Erythroblast (primary cell): Measurements from ENCODE around the gene PRKAR2B.

Experiments used
- DNase-seq, 2 experiments: peaks; one replicate each; lab custom pipeline; 2025; lab: John Stamatoyannopoulos, UW
- GATA1 ChIP-seq: IDR thresholded peaks from 2 replicates; pipeline ENCODE4 v1.6.1; 2011; ENCODE audit warnings: low read depth, mild to moderate bottlenecking, control low read depth, low read length, moderate library complexity
- POLR2A ChIP-seq: IDR thresholded peaks from 2 replicates; pipeline ENCODE4 v1.6.1; 2011; ENCODE audit warnings: mild to moderate bottlenecking, low read length

PRKAR2B gene

GRCh38 chr7:107167483-107168232 lies 123.2 kb downstream of the PRKAR2B start:
- peak; percentile 80 to 88 for DNase-seq
- peak; percentile 35 for TF ChIP-seq POLR2A
- no peak for TF ChIP-seq GATA1

DNA sequence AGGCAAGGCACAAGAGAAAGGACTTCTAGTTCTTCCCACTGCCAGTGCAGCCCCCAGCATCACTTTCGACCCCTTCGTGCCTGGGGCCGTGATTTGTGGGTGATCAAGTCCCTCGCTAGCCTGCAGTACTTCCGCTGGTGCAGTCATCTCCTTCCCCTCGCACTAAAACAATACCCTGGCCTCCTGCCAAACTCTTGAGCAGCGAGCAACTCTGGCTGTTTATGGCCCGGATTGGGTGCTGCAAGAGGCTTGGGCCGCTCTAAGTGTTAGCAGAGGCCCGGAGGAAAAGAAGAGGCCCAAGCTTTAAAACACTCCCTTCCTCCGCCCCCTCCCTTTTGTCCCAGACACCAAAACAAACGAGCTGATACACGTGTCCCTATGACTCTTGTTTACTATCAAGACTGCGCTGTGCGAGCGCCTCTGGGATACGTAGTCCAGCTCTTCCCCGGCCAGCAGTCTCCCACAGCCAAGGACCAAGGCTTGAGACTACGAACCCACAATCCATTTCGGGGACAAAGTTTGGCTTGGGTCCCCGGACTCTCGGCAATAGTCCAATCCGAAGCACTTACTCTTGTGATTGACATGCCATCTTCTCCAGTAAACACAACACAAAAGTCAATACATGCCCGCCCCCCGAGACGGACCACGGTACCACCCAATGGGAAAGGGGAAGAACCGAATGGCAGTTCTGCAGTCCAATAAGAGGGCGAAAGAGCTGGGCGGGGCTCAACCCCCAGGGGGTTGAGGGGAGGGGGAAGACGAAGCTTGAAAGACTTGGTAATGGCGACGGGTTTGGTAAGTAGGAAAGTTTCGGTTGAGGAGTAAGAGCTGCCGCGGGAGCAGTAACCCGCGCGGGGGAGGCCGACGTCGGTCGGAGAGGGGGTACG lies 124.0 kb downstream of the PRKAR2B start, which contains the start of gene HBP1:
HBP1 (plus strand) TSS at position 771 of the 887 bp plus-strand sequence. CDS start 10,891 bp downstream, outside the sequence.
- TF ChIP-seq POLR2A = peak; percentile 57
- TF ChIP-seq GATA1 = no peak
- DNase-seq = peak; percentile 100

- DNase-seq = peak; percentile 97 to 98
- peak; percentile 73 for TF ChIP-seq POLR2A
- no peak for TF ChIP-seq GATA1
Measured at GRCh38 chr7:107169120-107170050, 124.9 kb downstream of the PRKAR2B start.

- TF ChIP-seq POLR2A (peak; percentile 44), GATA1 (no peak)
- DNase-seq = peak; percentile 40 to 62
Measured at GRCh38 chr7:107170051-107170915, 125.8 kb downstream of the PRKAR2B start.

DNA sequence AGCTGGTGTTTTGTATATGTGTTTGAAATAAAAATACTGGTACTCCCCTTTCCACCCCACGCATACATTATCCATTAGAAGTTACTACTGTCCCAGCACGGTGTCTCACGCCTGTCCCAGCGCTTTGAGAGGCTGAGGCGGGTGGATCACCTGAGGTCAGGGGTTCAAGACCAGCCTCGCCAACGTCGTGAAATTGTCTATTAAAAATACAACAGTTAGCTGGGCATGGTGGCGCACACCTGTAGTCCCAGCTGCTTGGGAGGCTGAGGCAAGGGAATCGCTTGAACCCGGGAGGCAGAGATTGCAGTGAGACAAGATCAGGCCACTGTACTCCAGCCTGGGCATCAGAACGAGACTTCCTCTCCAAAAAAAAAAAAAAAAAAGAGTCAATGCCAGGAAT lies 127.0 kb downstream of the PRKAR2B start:
- TF ChIP-seq GATA1 (no peak), POLR2A (no peak)
- DNase-seq = no peak

- peak in 1 of 2 experiments; percentile 34 for DNase-seq
Measured at GRCh38 chr7:107172276-107173032, 127.9 kb downstream of the PRKAR2B start.

DNA sequence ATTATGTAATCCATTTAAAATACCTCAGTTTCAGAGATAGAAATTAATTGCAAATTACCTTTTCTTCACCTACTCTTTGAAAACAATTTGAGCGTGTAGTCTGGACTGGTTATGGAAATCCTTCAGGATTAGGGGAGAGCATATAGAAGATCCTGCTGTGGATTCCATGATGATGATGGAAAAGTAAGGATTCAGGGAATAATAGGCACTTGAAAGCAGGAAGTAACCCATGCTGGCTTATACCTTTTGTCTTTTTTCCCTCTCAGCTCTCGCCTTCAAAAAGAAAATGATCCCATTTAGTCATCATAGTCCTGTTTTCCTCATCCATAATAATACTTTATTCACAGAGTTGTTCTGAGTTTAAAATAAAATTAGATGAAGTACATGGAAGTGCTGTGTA lies 128.7 kb downstream of the PRKAR2B start:
- no peak for DNase-seq
- TF ChIP-seq GATA1 = no peak
- TF ChIP-seq POLR2A = no peak

More at GRCh38 chr7:107172276-107173032, 127.9 kb downstream of the PRKAR2B start:
- TF ChIP-seq POLR2A = no peak
- TF ChIP-seq GATA1 = no peak

DNA sequence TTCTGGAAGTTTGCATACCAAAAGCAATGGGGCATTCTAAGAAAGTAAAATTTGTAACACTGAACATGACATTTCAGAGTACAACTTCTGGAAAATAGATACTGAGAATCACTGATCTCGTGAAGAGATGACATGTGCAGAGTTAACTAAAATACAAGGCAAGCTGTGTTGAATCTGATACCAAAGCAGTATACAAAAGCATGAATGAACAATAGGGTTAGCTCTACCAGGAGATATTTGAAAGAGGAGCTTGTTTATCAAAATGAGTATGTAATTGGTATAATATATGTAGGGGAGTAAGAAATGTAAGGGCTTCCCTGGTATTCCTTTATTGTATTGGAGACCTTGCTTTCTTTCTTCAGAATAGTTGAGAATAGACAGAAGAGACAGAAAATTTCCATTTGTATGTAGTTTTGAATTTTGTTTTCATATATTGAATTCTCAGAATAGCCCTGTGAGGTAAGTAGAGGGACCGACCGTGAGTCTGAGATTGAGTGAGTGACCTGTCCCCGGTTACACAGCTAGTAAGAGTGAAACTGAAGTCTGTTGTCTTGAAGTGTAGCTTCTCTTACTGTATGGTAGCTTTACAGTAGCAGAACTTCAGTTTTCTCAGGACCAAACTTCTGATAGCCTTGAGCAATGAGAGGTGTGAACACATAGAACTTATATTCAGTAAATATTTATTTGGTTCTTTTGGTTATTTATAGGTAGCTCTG lies 129.3 kb downstream of the PRKAR2B start:
- no peak for DNase-seq
- TF ChIP-seq POLR2A (no peak), GATA1 (no peak)

DNA sequence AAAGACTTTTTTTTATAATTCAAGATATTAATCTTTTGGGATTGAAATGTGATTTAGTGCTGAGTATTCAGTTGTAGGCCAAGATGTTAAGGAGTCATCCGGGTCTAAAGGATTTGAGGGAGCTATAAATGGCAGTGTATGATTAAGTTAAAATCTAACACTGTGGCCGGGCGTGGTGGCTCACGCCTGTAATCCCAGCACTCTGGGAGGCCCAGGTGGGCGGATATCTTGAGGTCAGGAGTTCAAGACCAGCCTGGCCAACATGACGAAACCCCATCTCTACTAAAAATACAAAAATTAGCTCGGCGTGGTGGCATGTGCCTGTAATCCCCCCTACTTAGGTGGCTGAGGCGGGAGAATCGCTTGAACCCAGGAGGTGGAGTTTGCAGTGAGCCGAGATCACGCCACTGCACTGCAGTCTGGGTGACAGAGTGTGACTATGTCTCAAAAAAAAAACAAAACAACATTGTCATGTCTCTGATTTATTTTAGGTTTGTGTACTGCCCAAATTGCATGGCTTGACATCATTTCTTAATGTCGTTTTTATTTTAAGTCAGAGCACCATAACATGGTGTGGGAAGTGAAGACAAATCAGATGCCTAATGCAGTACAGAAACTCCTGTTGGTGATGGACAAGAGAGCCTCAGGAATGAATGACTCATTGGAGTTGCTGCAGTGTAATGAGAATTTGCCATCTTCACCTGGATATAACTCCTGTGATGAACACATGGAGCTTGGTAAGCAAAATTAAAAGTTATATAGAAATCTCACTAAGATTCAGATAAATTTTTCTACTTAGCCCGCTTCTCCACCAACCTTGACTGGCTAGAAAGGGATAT lies 135.0 kb downstream of the PRKAR2B start:
- no peak for DNase-seq
- TF ChIP-seq POLR2A = no peak
- no peak for TF ChIP-seq GATA1

GRCh38 chr7:107180378-107180777 lies 135.9 kb downstream of the PRKAR2B start:
- TF ChIP-seq POLR2A (no peak), GATA1 (no peak)
- peak; percentile 46 to 76 for DNase-seq
